ENCODE data around the gene SPATA22.
"Not testable (repeated sequence)": the region's sequence is repeated elsewhere in the genome, so short reads cannot be mapped to it uniquely, and the experiment has no call there.

The SPATA22 gene

DNA sequence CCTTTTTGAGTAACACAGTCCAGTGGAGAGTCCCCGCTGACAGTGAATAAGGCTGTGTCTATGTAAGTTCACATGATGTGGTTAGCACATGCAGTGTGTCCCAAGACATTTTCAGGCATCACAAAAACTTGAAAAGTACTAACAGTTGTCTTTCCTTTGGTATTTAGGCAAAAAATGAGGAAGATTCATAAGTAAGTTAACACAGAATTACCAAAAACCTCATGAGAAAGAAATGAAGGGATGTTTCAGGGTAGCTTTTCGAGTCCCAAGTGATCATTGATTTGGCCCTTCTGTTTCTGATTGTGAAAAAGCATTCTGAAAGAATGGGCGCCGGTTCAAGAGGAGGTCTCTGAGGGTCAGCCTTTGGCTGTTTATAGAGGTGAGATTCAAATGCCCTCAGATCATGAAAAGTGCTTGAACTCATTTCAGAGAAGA lies 3.6 kb upstream of the SPATA22 start:
- TF ChIP-seq CTCF (IDR thresholded peaks at IDR 0.05; ENCODE audit: poor library complexity, severe bottlenecking), result no peak
- H3K9me3 ChIP-seq (ENCODE audit: severe bottlenecking), result no peaks in the 10 kb centered on the region
- no peak overlapping the region for H3K27ac ChIP-seq (ENCODE audit: poor library complexity, severe bottlenecking)
- H3K27me3 ChIP-seq (ENCODE audit: insufficient read depth, poor library complexity, severe bottlenecking), result no peaks in the 10 kb centered on the region
- DNase-seq (ENCODE audit: low spot score), result no peak
- no peak overlapping the region for H3K4me3 ChIP-seq (ENCODE audit: severe bottlenecking)
- no peaks in the 10 kb centered on the region for H3K36me3 ChIP-seq (ENCODE audit: low read depth)
- peaks cover 3% of the 10 kb centered on the region for H3K4me1 ChIP-seq (ENCODE audit: insufficient read depth, poor library complexity, severe bottlenecking)
- no peak for ATAC-seq (ENCODE audit: low read depth)

GRCh38 chr17:3474212-3474611 lies 2.6 kb upstream of the SPATA22 start:
- no peaks in the 10 kb centered on the region for H3K9me3 ChIP-seq (ENCODE audit: severe bottlenecking)
- H3K27ac ChIP-seq (ENCODE audit: poor library complexity, severe bottlenecking), result no peak overlapping the region
- H3K27me3 ChIP-seq (ENCODE audit: insufficient read depth, poor library complexity, severe bottlenecking), result no peaks in the 10 kb centered on the region
- ATAC-seq (ENCODE audit: low read depth) (no peak), DNase-seq (ENCODE audit: low spot score) (no peak)
- H3K4me3 ChIP-seq (ENCODE audit: severe bottlenecking), result no peak overlapping the region
- H3K36me3 ChIP-seq (ENCODE audit: low read depth), result no peaks in the 10 kb centered on the region
- H3K4me1 ChIP-seq (ENCODE audit: insufficient read depth, poor library complexity, severe bottlenecking), result peaks cover 3% of the 10 kb centered on the region
- no peak for TF ChIP-seq CTCF (IDR thresholded peaks at IDR 0.05; ENCODE audit: poor library complexity, severe bottlenecking)

- no peak for TF ChIP-seq CTCF (IDR thresholded peaks at IDR 0.05; ENCODE audit: poor library complexity, severe bottlenecking)
- DNase-seq (ENCODE audit: low spot score), result no peak
- no peaks in the 10 kb centered on the region for H3K27me3 ChIP-seq (ENCODE audit: insufficient read depth, poor library complexity, severe bottlenecking)
- ATAC-seq (ENCODE audit: low read depth), result no peak
- H3K36me3 ChIP-seq (ENCODE audit: low read depth), result no peaks in the 10 kb centered on the region
- H3K27ac ChIP-seq (ENCODE audit: poor library complexity, severe bottlenecking), result no peak overlapping the region
- H3K4me1 ChIP-seq (ENCODE audit: insufficient read depth, poor library complexity, severe bottlenecking), result peaks cover 3% of the 10 kb centered on the region
- no peak overlapping the region for H3K4me3 ChIP-seq (ENCODE audit: severe bottlenecking)
- H3K9me3 ChIP-seq (ENCODE audit: severe bottlenecking), result no peaks in the 10 kb centered on the region
Measured at GRCh38 chr17:3472137-3472536, 518 bp upstream of the SPATA22 start.

DNA sequence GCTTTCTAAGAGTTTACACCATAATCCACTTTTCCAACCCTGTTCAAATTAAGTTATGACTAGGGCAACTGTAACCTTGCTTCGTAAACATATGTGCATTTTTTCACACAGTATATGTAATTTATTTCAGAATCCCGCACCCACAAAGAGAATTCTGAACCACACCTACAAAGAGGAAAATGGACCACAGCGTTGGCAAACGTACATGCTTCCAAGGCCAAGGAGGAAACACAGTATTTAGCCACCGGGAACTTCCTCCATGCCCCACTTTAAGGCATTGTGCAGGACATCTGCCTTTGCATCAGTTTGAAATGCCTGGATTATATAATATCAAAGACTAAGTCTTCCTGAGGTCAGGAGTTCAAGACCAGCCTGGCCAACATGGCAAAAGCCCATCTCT lies 2.1 kb downstream of the SPATA22 start:
- no peak for ATAC-seq (ENCODE audit: low read depth)
- Histone ChIP-seq H3K36me3 (ENCODE audit: low read depth) (no peaks in the 10 kb centered on the region), H3K4me1 (ENCODE audit: insufficient read depth, poor library complexity, severe bottlenecking) (no peaks in the 10 kb centered on the region), H3K4me3 (ENCODE audit: severe bottlenecking) (no peak overlapping the region), H3K27me3 (ENCODE audit: insufficient read depth, poor library complexity, severe bottlenecking) (no peaks in the 10 kb centered on the region), H3K9me3 (ENCODE audit: severe bottlenecking) (no peaks in the 10 kb centered on the region), H3K27ac (ENCODE audit: poor library complexity, severe bottlenecking) (no peak overlapping the region)
- no peak for TF ChIP-seq CTCF (IDR thresholded peaks at IDR 0.05; ENCODE audit: poor library complexity, severe bottlenecking)
- DNase-seq (ENCODE audit: low spot score), result no peak

GRCh38 chr17:3466355-3466754 lies 5.3 kb downstream of the SPATA22 start:
- H3K27me3 ChIP-seq (ENCODE audit: insufficient read depth, poor library complexity, severe bottlenecking); ATAC-seq (ENCODE audit: low read depth); H3K9me3 ChIP-seq (ENCODE audit: severe bottlenecking); DNase-seq (ENCODE audit: low spot score); H3K36me3 ChIP-seq (ENCODE audit: low read depth); H3K4me3 ChIP-seq (ENCODE audit: severe bottlenecking); H3K27ac ChIP-seq (ENCODE audit: poor library complexity, severe bottlenecking); H3K4me1 ChIP-seq (ENCODE audit: insufficient read depth, poor library complexity, severe bottlenecking): not testable (repeated sequence)
